MM.1S (cell line): Measurements from ENCODE around the gene ANKS1B.

Source experiments
- DNase-seq: peaks from one replicate; pipeline ENCODE4 v3.0.0-alpha.2; 2015
- H2AFZ ChIP-seq: fragments of 300-600 bp; sonication (generic); 2 replicates; pipeline ENCODE4 v1.6.0; 2016; ENCODE audit warnings: antibody characterized with exemption, low read length
- H3F3A ChIP-seq: fragments of 300-600 bp; sonication (generic); 2 replicates; pipeline ENCODE4 v1.6.1; 2016; ENCODE audit warnings: mild to moderate bottlenecking, antibody characterized with exemption, low read length, moderate library complexity, mixed read lengths; ENCODE audit not compliant: insufficient read depth
- H3K27ac ChIP-seq: fragments of 300-600 bp; sonication (generic); 2 replicates; pipeline ENCODE4 v1.5.1; 2016; ENCODE audit warnings: mild to moderate bottlenecking, low read length
- H3K27me3 ChIP-seq: fragments of 300-600 bp; sonication (generic); replicated peaks from 2 replicates; pipeline ENCODE4 v1.6.0; 2016; ENCODE audit warnings: low read length; ENCODE audit not compliant: insufficient read depth
- H3K36me3 ChIP-seq: fragments of 300-600 bp; sonication (generic); replicated peaks from 2 replicates; pipeline ENCODE4 v1.6.1; 2016; ENCODE audit warnings: mild to moderate bottlenecking, low read length, mixed read lengths; ENCODE audit not compliant: insufficient read depth
- H3K4me1 ChIP-seq: fragments of 300-600 bp; sonication (generic); 2 replicates; pipeline ENCODE4 v1.6.1; 2016; ENCODE audit warnings: low read length, mixed read lengths
- H3K4me2 ChIP-seq: fragments of 300-600 bp; sonication (generic); 2 replicates; pipeline ENCODE4 v1.6.0; 2016; ENCODE audit warnings: low read depth, low read length
- H3K4me3 ChIP-seq: fragments of 300-600 bp; sonication (generic); 2 replicates; pipeline ENCODE4 v1.5.1; 2016; ENCODE audit warnings: low read length, mixed read lengths
- H3K79me2 ChIP-seq: fragments of 300-600 bp; sonication (generic); 2 replicates; pipeline ENCODE4 v1.6.1; 2016; ENCODE audit warnings: mixed run types, low read length, mixed read lengths
- H3K9ac ChIP-seq: fragments of 300-600 bp; sonication (generic); 2 replicates; pipeline ENCODE4 v1.6.1; 2016; ENCODE audit warnings: low read length, mixed read lengths
- H3K9me2 ChIP-seq: fragments of 300-600 bp; sonication (generic); replicated peaks from 2 replicates; pipeline ENCODE4 v1.6.1; 2016; ENCODE audit warnings: mild to moderate bottlenecking, low read length, mixed read lengths; ENCODE audit not compliant: insufficient read depth
- H3K9me3 ChIP-seq: fragments of 300-600 bp; sonication (generic); replicated peaks from 2 replicates; pipeline ENCODE4 v1.6.1; 2016; ENCODE audit warnings: mild to moderate bottlenecking, low read length, mixed read lengths; ENCODE audit not compliant: insufficient read depth
- H4K20me1 ChIP-seq: fragments of 300-600 bp; sonication (generic); 2 replicates; pipeline ENCODE4 v1.6.1; 2016; ENCODE audit warnings: mild to moderate bottlenecking, low read length, moderate library complexity, mixed read lengths; ENCODE audit not compliant: insufficient read depth
- EZH2 ChIP-seq: fragments of 300-600 bp; sonication (generic); optimal IDR thresholded peaks from 2 replicates; pipeline ENCODE3; 2017; ENCODE audit warnings: low read depth, mild to moderate bottlenecking, antibody characterized with exemption, low read length, mixed read lengths
- EZH2phosphoT487 ChIP-seq: fragments of 300-600 bp; sonication (generic); IDR thresholded peaks from 2 replicates; pipeline ENCODE4 v1.6.1; 2018; ENCODE audit warnings: antibody characterized with exemption, low read length
- TF ChIP-seq, protein P1 (sequence below): fragments of 300-600 bp; sonication (generic); IDR thresholded peaks from 2 replicates; pipeline ENCODE4 v1.5.1; 2016; ENCODE audit warnings: antibody characterized with exemption, low read length, mixed read lengths

The ANKS1B gene

DNA sequence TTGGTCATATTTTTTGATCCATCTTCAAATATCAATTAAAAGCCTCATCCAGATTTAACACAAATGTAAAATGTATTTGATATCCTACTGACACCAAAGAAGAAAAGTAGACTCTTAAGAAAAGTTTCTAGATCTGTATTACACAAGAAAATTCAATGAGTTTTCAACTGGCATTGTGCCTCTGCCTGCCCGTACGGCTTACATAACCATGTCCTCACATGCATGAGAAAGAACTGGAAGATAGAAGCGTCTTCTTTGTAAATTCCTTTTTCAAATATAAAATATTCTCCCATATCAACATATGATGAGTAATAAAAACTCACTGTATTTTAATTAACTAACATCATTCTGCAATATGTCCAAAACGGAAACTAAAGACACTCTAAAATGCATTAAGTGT is 7.2 kb downstream of the ANKS1B start:
- Histone ChIP-seq H4K20me1 (no peaks in the 10 kb centered on the region), H3K79me2 (no peaks in the 10 kb centered on the region), H3K27me3 (no peaks in the 10 kb centered on the region), H3K4me3 (no peak overlapping the region), H3F3A (no peaks in the 10 kb centered on the region), H3K36me3 (no peaks in the 10 kb centered on the region), H3K4me1 (no peaks in the 10 kb centered on the region), H3K4me2 (no peak overlapping the region), H3K9me3 (no peaks in the 10 kb centered on the region), H3K27ac (no peak overlapping the region), H3K9ac (no peak overlapping the region), H2AFZ (no peak overlapping the region), H3K9me2 (no peaks in the 10 kb centered on the region)
- TF ChIP-seq, protein P1, sequence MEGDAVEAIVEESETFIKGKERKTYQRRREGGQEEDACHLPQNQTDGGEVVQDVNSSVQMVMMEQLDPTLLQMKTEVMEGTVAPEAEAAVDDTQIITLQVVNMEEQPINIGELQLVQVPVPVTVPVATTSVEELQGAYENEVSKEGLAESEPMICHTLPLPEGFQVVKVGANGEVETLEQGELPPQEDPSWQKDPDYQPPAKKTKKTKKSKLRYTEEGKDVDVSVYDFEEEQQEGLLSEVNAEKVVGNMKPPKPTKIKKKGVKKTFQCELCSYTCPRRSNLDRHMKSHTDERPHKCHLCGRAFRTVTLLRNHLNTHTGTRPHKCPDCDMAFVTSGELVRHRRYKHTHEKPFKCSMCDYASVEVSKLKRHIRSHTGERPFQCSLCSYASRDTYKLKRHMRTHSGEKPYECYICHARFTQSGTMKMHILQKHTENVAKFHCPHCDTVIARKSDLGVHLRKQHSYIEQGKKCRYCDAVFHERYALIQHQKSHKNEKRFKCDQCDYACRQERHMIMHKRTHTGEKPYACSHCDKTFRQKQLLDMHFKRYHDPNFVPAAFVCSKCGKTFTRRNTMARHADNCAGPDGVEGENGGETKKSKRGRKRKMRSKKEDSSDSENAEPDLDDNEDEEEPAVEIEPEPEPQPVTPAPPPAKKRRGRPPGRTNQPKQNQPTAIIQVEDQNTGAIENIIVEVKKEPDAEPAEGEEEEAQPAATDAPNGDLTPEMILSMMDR = no peak
- TF ChIP-seq EZH2 (no peak), EZH2phosphoT487 (no peak)
- DNase-seq = no peak

DNA sequence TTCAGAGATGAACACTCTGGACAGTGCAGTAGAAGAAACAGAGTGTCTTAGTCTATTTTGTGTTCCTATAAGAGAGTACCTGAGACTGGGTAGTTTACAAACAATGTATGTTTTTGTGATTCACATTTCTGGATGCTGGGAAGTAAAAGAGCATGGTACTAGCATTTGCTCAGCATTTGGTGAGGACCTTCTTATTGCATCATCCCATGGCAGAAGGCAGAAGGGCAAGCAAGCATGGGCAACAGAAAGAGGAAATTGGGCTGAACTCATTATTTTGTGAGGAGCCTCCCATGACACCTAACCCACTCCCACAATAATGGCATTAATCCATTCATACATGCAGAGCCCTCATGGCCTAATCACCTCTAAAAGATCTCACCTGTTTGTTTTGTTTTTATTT is 8.0 kb downstream of the ANKS1B start:
- Histone ChIP-seq H3K9ac (no peak overlapping the region), H3K27me3 (no peaks in the 10 kb centered on the region), H3K4me2 (no peak overlapping the region), H3K9me2 (no peaks in the 10 kb centered on the region), H4K20me1 (no peaks in the 10 kb centered on the region), H3K36me3 (no peaks in the 10 kb centered on the region), H3K27ac (no peak overlapping the region), H3K4me3 (no peak overlapping the region), H3K79me2 (no peaks in the 10 kb centered on the region), H3K4me1 (no peaks in the 10 kb centered on the region), H3K9me3 (no peaks in the 10 kb centered on the region), H2AFZ (no peak overlapping the region), H3F3A (no peaks in the 10 kb centered on the region)
- TF ChIP-seq EZH2phosphoT487 (no peak), EZH2 (no peak)
- TF ChIP-seq, protein P1 = no peak
- no peak for DNase-seq

DNA sequence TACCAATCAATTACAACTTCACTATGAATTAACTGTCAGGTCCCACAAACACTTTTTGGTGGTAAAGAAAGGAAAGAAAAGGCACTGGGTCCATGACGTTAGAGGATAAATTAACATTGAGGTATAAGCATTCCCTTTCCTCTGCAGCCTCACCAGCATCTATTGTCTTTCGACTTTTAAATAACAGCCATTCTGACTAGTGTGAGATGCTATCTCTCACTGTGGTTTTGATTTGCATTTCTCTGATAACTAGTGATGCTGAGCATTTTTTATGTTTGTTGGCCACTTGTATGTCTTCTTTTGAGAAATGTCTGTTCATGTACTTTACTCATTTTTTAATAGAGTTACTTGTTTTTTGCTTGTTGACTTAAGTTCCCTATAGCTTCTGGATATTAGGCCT is 9.4 kb downstream of the ANKS1B start:
- H4K20me1 ChIP-seq = no peaks in the 10 kb centered on the region
- no peak overlapping the region for H3K27ac ChIP-seq
- H3K36me3 ChIP-seq = no peaks in the 10 kb centered on the region
- TF ChIP-seq EZH2phosphoT487 (no peak), EZH2 (no peak)
- TF ChIP-seq, protein P1 = no peak
- no peaks in the 10 kb centered on the region for H3K9me2 ChIP-seq
- DNase-seq = no peak
- H3K27me3 ChIP-seq = no peaks in the 10 kb centered on the region
- H3K4me1 ChIP-seq = no peaks in the 10 kb centered on the region
- H3K4me2 ChIP-seq = no peak overlapping the region
- no peaks in the 10 kb centered on the region for H3F3A ChIP-seq
- no peak overlapping the region for H3K4me3 ChIP-seq
- H3K9me3 ChIP-seq = no peaks in the 10 kb centered on the region
- H2AFZ ChIP-seq = no peak overlapping the region
- H3K9ac ChIP-seq = no peak overlapping the region
- H3K79me2 ChIP-seq = no peaks in the 10 kb centered on the region

DNA sequence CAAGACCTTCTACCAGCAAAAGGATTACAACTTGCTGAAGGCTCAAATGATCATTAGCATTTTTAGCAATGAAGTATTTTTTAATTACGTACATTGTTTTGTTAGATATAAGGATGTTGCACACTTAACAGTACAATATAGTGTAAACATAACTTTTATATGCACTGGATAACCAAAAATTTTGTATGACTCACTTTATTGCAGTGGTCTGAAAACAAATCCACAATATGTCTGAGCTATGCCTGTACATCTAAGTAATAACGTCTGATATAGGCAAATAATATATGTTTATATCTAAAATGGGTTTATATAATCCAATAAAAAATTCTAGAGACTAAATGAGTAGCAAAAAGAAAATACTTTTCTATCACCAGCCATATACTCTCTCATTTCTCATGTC is 10.6 kb downstream of the ANKS1B start:
- no peaks in the 10 kb centered on the region for H3K4me1 ChIP-seq
- H3K4me2 ChIP-seq = no peak overlapping the region
- H4K20me1 ChIP-seq = no peaks in the 10 kb centered on the region
- no peaks in the 10 kb centered on the region for H3K36me3 ChIP-seq
- H3K79me2 ChIP-seq = no peaks in the 10 kb centered on the region
- H3F3A ChIP-seq = no peaks in the 10 kb centered on the region
- no peak for DNase-seq
- no peaks in the 10 kb centered on the region for H3K27me3 ChIP-seq
- H3K27ac ChIP-seq = no peak overlapping the region
- TF ChIP-seq EZH2 = no peak
- no peak for TF ChIP-seq EZH2phosphoT487
- TF ChIP-seq, protein P1 = no peak
- no peaks in the 10 kb centered on the region for H3K9me3 ChIP-seq
- no peak overlapping the region for H2AFZ ChIP-seq
- H3K4me3 ChIP-seq = no peak overlapping the region
- no peak overlapping the region for H3K9ac ChIP-seq
- H3K9me2 ChIP-seq = no peaks in the 10 kb centered on the region
